Hepatocyte (in vitro differentiated cells): Measurements from ENCODE around the gene BIN1.

Experiments used
- EZH2 ChIP-seq: fragments of 200-600 bp; sonication (generic); IDR thresholded peaks from 2 replicates; pipeline ENCODE4 v1.6.1; 2016; ENCODE audit warnings: antibody characterized with exemption, mild to moderate bottlenecking, borderline replicate concordance
- EZH2phosphoT487 ChIP-seq: fragments of 200-600 bp; sonication (generic); IDR thresholded peaks from one replicate; pipeline ENCODE4 v1.6.1; 2018; ENCODE audit warnings: antibody characterized with exemption, mild to moderate bottlenecking, low read depth, moderate library complexity; ENCODE audit not compliant: unreplicated experiment, severe bottlenecking
- TF ChIP-seq, protein P1 (sequence below): fragments of 200-600 bp; sonication (generic); IDR thresholded peaks from 2 replicates; pipeline ENCODE4 v1.5.1; 2016; ENCODE audit warnings: antibody characterized with exemption, mild to moderate bottlenecking; ENCODE audit not compliant: poor library complexity

DNA sequence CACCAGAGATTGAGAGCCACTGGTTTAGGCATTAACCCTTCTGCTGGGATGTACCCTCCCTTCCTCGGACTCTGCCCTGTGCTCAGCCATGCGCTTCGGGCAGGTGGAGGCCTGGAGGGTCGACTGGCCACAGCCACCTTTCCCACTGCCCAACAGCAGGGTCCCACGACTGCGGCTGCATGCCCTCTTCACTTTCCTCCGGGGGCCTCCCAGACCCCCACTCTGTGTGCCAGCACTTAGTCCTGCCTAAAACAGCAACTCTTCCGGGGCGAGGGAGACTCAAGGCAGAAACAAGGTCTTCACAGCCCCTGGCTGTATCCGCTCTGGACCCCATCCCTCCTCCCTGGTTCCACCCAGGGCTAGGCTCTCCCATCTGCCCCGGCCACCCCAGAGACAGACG lies 31.3 kb upstream of the BIN1 start:
- TF ChIP-seq, protein P1, sequence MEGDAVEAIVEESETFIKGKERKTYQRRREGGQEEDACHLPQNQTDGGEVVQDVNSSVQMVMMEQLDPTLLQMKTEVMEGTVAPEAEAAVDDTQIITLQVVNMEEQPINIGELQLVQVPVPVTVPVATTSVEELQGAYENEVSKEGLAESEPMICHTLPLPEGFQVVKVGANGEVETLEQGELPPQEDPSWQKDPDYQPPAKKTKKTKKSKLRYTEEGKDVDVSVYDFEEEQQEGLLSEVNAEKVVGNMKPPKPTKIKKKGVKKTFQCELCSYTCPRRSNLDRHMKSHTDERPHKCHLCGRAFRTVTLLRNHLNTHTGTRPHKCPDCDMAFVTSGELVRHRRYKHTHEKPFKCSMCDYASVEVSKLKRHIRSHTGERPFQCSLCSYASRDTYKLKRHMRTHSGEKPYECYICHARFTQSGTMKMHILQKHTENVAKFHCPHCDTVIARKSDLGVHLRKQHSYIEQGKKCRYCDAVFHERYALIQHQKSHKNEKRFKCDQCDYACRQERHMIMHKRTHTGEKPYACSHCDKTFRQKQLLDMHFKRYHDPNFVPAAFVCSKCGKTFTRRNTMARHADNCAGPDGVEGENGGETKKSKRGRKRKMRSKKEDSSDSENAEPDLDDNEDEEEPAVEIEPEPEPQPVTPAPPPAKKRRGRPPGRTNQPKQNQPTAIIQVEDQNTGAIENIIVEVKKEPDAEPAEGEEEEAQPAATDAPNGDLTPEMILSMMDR = no peak
- TF ChIP-seq EZH2 (no peak), EZH2phosphoT487 (no peak)
